OCI-LY1 (cell line): ENCODE results near the gene ATP2B2.

Experiments used
- H2AFZ ChIP-seq: fragments of 200-600 bp; sonication (generic), shearing (Covaris generic); 2 replicates; pipeline ENCODE4 v1.6.0; 2014; ENCODE audit warnings: antibody characterized with exemption, mild to moderate bottlenecking, low read length
- H3F3A ChIP-seq: fragments of 200-600 bp; sonication (generic), shearing (Covaris generic); 2 replicates; pipeline ENCODE4 v1.6.0; 2014; ENCODE audit warnings: mild to moderate bottlenecking, antibody characterized with exemption, low read length, moderate library complexity; ENCODE audit not compliant: insufficient read depth
- H3K27ac ChIP-seq: fragments of 200-600 bp; sonication (generic); 2 replicates; pipeline ENCODE4 v1.5.1; 2014; ENCODE audit warnings: low read length, mixed run types, mild to moderate bottlenecking, low read depth; ENCODE audit not compliant: poor library complexity, severe bottlenecking
- H3K27me3 ChIP-seq: fragments of 200-600 bp; sonication (generic); 2 replicates; pipeline ENCODE4 v1.6.0; 2014; ENCODE audit warnings: antibody characterized with exemption, mild to moderate bottlenecking, low read length, moderate library complexity; ENCODE audit not compliant: insufficient read depth
- H3K36me3 ChIP-seq: fragments of 200-600 bp; sonication (generic); 2 replicates; pipeline ENCODE4 v1.6.1; 2014; ENCODE audit warnings: mild to moderate bottlenecking, antibody characterized with exemption, low read length, moderate library complexity, mixed read lengths; ENCODE audit not compliant: insufficient read depth
- H3K4me1 ChIP-seq: fragments of 200-600 bp; sonication (generic); 2 replicates; pipeline ENCODE4 v1.5.1; 2014; ENCODE audit warnings: mild to moderate bottlenecking, low read length, moderate library complexity; ENCODE audit not compliant: insufficient read depth, severe bottlenecking
- H3K4me2 ChIP-seq: fragments of 200-600 bp; sonication (generic), shearing (Covaris generic); 2 replicates; pipeline ENCODE4 v1.6.1; 2014; ENCODE audit warnings: low read length
- H3K4me3 ChIP-seq: fragments of 200-600 bp; sonication (generic); 2 replicates; pipeline ENCODE4 v1.5.1; 2014; ENCODE audit warnings: low read length, low read depth, mild to moderate bottlenecking, mixed read lengths; ENCODE audit not compliant: poor library complexity, severe bottlenecking
- H3K79me2 ChIP-seq: fragments of 200-600 bp; shearing (Covaris generic); 2 replicates; pipeline ENCODE4 v1.6.1; 2016; ENCODE audit warnings: mixed run types, low read length, mixed read lengths; ENCODE audit not compliant: insufficient read depth
- H3K9ac ChIP-seq: fragments of 200-600 bp; sonication (generic), shearing (Covaris generic); 2 replicates; pipeline ENCODE4 v1.6.1; 2014; ENCODE audit warnings: mild to moderate bottlenecking, low read length, mixed read lengths
- H3K9me2 ChIP-seq: fragments of 200-600 bp; sonication (generic), shearing (Covaris generic); 2 replicates; pipeline ENCODE4 v1.6.1; 2014; ENCODE audit warnings: low read depth, mild to moderate bottlenecking, low read length, mixed read lengths
- H3K9me3 ChIP-seq: fragments of 200-600 bp; shearing (Covaris generic); 2 replicates; pipeline ENCODE4 v1.6.1; 2014; ENCODE audit warnings: low read length, mixed read lengths
- H4K20me1 ChIP-seq: fragments of 200-600 bp; sonication (generic), shearing (Covaris generic); 2 replicates; pipeline ENCODE4 v1.6.0; 2016; ENCODE audit warnings: mild to moderate bottlenecking, low read length; ENCODE audit not compliant: insufficient read depth
- CTCF ChIP-seq: fragments of 200-600 bp; sonication (generic), shearing (Covaris generic); IDR thresholded peaks from 2 replicates; pipeline ENCODE4 v1.5.1; 2017; ENCODE audit warnings: mild to moderate bottlenecking, antibody characterized with exemption, low read length, moderate library complexity, mixed read lengths
- EZH2 ChIP-seq: fragments of 200-600 bp; sonication (generic), shearing (Covaris generic); IDR thresholded peaks from 2 replicates; pipeline ENCODE4 v1.8.0; 2017; ENCODE audit warnings: borderline replicate concordance, mixed run types, mild to moderate bottlenecking, antibody characterized with exemption, low read length, moderate library complexity, mixed read lengths

The ATP2B2 gene

DNA sequence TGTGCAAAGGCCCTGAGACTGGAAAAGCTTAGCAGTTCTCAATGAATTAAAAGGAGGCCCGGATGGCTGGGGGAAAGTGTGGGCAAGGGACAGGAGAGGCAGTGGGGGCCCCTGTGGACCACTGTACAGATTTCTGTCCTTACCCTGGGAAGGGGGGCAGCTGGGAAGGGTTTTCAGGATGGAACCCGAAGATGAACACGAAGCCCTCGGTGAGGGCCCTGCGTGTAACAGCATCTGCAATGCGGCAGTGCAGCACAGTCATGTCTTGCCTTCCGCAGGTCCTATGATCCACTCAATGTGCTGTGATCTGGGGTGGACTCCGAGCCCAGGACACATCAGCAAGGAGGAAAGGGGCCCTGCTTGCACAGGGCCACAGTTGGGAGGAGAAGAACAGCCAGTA lies 7.9 kb upstream of the ATP2B2 start:
- Histone ChIP-seq H3K4me3 (no peak overlapping the region), H3K9me2 (no peaks in the 10 kb centered on the region), H3F3A (no peaks in the 10 kb centered on the region), H3K27ac (no peak overlapping the region), H3K4me1 (no peaks in the 10 kb centered on the region), H3K36me3 (no peaks in the 10 kb centered on the region), H4K20me1 (no peaks in the 10 kb centered on the region), H2AFZ (no peak overlapping the region), H3K27me3 (0 out of 2 replicates have a peak, but pooled peaks cover 7% of the 10 kb centered on the region), H3K4me2 (no peak overlapping the region), H3K9me3 (no peaks in the 10 kb centered on the region), H3K79me2 (no peaks in the 10 kb centered on the region), H3K9ac (no peak overlapping the region)
- no peak for TF ChIP-seq CTCF
- TF ChIP-seq EZH2 = no peak

DNA sequence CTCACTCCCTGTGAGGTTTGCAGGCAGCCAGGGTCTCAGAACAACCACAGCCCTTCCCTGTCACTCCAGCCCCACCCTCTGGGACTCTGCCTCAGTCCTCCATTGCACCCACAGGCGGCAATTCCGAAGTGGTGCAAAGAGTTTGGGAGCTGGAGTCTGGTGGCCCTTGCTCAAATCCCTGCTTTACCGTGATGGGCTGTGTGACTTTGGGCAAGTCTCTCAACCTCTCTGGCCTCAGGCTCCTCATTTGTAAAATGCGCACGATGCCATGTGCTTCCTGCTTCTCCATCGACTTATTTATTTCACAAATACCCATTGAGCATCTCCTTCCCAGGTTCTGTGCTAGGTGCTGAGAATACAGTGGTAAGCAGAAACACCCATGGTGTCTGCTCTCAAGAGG lies 7.3 kb upstream of the ATP2B2 start:
- Histone ChIP-seq H3K9me3 (no peaks in the 10 kb centered on the region), H3F3A (no peaks in the 10 kb centered on the region), H3K9me2 (no peaks in the 10 kb centered on the region), H3K79me2 (no peaks in the 10 kb centered on the region), H3K4me1 (no peaks in the 10 kb centered on the region), H3K36me3 (no peaks in the 10 kb centered on the region), H3K9ac (no peak overlapping the region), H3K4me3 (no peak overlapping the region), H3K4me2 (no peak overlapping the region), H3K27me3 (0 out of 2 replicates have a peak, but pooled peaks cover 7% of the 10 kb centered on the region), H3K27ac (no peak overlapping the region), H2AFZ (no peak overlapping the region), H4K20me1 (no peaks in the 10 kb centered on the region)
- TF ChIP-seq CTCF (no peak), EZH2 (no peak)

- TF ChIP-seq CTCF (no peak), EZH2 (no peak)
- Histone ChIP-seq H3K4me3 (no peak overlapping the region), H4K20me1 (no peaks in the 10 kb centered on the region), H3K27ac (no peak overlapping the region), H2AFZ (no peak overlapping the region), H3K9me2 (no peaks in the 10 kb centered on the region), H3F3A (no peaks in the 10 kb centered on the region), H3K4me2 (no peak overlapping the region), H3K4me1 (no peaks in the 10 kb centered on the region), H3K9me3 (no peaks in the 10 kb centered on the region), H3K79me2 (no peaks in the 10 kb centered on the region), H3K27me3 (0 out of 2 replicates have a peak, but pooled peaks cover 7% of the 10 kb centered on the region), H3K36me3 (no peaks in the 10 kb centered on the region), H3K9ac (no peak overlapping the region)
These were observed 6.6 kb upstream of the ATP2B2 start for GRCh38 chr3:10511809-10512494.
